IPS-11a (cell line): Measurements from ENCODE around the gene RAB8A.

Experiments used
- H3K4me3 ChIP-seq: one replicate; pipeline ENCODE4 v1.5.1; 2013; ENCODE audit warnings: low read depth, low read length, control low read depth

RAB8A gene

DNA sequence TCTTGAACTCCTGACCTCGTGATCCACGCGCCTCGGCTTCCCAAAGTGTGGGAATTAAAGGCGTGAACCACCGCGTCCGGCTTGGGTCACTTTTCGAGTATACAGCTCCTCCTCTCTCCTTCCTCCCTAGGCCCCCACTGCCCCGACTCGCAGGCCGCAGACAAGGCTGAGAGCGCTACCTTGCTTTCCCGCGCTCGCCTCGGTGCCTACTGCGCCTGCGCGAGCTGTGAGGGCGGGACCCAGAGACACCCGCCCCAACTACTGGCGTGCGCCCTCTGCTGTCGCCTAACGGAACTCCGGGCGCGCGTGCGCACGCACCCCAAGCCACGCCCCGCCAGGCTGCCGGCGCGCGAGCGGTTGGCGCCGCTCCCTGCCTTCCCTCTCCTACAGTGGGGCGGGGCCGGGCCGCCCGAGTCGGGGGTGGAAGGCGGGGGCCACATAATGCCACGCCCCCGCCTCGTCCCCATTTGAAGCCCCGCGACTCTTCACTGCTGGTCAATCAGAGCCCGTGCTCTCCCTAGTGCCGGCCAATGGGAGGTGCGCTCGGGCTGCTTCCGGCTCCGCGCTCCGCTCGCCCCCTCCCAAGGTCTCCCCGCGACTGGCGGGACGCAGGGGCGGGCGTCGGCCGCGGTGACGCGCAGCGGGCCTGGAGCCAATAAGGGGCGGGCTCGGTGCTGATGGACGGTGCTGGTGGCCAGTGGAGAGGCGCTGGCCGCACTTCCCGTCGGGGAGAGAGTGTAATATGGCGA is at the start of gene RAB8A:
Gene RAB8A, plus strand, starts transcription at position 730 of the 749 bp plus-strand sequence. Its CDS starts 13 bp downstream, at position 743.
- peak within 1 kb of the TSS; percentile 97 for H3K4me3 ChIP-seq

GRCh38 chr19:16061943-16062342 is 49.7 kb upstream of the RAB8A start:
- H3K4me3 ChIP-seq = no peak overlapping the region

DNA sequence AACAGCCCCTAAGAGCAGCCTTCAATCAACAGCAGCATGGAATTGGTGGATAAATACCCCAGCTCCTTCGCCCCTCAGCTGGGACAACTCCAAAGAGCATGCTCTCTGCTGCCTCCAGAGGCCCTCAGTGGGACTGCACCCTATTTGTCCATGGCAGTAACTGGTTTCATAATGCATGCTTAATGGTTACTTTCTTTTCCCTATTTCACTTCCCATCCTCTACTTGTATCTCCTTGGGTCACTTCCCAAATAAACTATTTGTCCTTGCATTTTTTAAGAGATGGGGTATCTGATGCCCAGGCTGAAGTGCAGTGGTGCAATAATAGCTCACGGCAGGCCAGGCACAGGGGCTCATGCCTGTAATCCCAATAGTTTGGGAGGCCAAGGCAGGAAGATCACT is 48.9 kb upstream of the RAB8A start:
- no peak overlapping the region for H3K4me3 ChIP-seq

DNA sequence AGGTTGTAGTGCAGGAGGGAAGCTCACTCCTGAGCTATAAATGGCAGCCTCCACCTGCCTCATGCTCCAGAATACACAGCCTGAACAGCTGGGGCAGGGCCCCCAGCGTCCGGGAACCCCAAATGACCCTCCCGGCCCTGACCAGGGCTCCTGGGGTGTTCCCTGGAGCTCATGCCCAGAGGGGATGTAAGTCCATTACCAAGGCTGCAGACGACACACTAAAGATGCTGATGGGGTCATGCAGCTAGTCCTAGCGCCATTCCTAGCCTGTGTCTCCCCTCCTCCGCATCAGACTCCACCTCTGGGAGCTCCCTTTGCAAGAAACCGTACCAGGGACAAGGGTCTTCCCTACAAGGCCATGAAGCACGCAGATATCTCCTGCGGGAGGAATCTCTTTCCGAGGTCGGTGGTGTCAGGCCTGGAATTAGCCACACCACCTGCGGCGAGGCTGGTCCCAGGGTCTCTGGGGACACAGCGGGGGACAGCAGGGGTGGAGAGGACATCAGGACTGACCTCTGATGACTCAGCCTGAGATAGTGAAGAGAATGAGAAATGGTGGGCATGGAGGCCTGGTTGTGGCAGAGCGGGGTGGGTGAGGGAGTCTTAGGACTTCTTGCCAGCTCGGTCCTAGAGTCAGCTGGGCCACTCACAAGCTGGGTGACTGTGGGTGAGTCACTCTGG is 47.3 kb upstream of the RAB8A start:
- H3K4me3 ChIP-seq = no peak overlapping the region

- no peak overlapping the region for H3K4me3 ChIP-seq
Measured at GRCh38 chr19:16066611-16067104, 45.0 kb upstream of the RAB8A start.

GRCh38 chr19:16067205-16067938 is 44.3 kb upstream of the RAB8A start:
- H3K4me3 ChIP-seq = no peak overlapping the region

- H3K4me3 ChIP-seq = no peak overlapping the region
Measured at GRCh38 chr19:16068696-16069259, 42.9 kb upstream of the RAB8A start.

DNA sequence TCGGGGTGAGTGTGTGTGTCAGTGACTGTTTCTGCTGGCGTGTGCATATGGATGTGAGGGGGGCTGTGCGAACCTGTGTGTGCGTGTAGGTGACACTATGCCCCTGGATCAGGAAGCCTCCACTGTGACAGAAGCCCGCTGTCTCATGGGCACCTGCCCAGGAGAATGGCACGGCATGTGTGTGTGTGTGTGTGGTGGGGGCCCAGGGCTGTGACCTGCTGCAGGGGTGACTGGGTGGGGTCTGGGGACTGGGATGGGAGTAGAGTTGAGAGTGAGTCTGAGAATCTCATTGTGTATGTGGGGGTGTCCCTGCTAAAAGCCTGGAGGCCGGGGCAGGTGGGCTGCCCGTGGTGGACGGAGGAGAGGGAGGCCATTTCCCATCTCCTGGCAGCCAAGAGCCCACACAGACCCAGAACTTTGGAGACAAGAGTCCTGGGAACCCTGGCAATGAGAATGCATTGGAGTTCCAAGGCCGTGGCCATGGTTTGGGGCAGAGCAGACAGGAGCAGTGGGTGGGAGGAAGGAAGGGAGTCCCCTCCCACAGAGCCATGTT is 41.8 kb upstream of the RAB8A start:
- H3K4me3 ChIP-seq = no peak overlapping the region

- H3K4me3 ChIP-seq = no peak overlapping the region
Measured at GRCh38 chr19:16070366-16070990, 41.2 kb upstream of the RAB8A start.

DNA sequence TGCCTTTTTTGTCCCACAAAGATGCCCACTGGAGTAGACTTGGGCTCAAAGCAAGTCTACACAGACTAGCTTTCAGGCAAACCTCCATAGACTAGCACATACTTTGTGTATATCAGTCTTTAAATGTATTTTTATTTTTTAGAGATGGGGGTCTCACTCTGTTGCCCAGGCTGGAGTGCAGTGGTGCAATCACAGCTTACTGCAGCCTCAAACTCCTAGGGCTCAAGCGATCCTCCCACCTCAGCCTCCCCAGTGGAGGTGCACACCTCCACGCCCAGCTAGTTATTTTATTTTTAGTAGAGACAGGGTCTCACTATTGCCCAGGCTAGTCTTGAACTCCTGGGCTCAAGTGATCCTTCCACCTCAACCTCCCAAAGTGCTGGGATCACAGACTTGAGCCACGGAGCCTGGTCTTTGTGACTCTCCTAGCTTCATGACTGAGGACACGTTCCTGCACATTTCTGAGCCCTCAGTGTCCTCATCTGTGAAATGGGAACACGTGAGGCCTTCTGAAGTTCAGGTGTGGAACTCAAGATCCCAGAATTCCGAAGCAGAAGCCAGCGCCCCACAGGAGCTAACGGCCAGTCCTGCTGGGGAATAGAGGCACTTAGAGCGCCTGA is 40.5 kb upstream of the RAB8A start:
- no peak overlapping the region for H3K4me3 ChIP-seq

DNA sequence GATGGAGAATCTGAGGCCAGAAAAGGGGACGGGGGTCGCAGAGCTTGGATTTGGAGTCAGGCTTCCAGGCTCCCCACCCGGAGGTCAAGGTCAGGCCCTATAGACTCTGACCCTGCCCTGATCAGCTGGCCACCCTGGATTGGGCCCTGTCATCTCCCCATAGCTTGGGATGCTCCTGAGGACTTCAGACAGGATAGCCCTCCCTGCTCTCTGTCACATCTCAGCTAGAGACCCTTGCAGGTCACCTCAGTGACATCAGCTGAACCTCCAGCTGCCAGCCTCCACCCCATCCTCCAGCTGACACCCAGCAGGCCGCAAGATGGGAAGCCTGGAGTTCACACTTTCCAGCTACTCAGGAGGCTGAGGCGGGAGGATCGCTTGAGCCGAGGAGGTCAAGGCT is 38.2 kb upstream of the RAB8A start:
- H3K4me3 ChIP-seq = no peak overlapping the region

DNA sequence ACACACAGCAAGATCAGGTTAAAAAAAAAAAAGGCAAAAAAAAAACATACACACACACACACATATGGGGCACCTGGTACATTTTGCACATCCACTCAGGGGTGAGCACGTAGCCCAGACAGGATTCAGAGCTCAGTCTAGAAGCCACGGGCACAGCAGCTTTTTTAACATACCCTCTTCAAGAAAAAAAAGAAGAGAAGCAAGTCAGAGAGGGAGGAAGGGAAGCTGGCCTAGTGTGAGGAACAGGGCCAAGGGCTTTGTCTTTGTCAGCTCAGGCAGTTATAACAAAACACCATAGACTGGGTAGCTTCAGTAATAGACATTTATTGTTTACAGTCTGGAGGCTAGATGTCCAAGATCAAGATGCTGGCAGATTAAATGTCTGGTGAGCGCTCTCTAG is 37.7 kb upstream of the RAB8A start:
- H3K4me3 ChIP-seq = no peak overlapping the region

- no peak overlapping the region for H3K4me3 ChIP-seq
Measured at GRCh38 chr19:16074488-16075365, 37.0 kb upstream of the RAB8A start.

DNA sequence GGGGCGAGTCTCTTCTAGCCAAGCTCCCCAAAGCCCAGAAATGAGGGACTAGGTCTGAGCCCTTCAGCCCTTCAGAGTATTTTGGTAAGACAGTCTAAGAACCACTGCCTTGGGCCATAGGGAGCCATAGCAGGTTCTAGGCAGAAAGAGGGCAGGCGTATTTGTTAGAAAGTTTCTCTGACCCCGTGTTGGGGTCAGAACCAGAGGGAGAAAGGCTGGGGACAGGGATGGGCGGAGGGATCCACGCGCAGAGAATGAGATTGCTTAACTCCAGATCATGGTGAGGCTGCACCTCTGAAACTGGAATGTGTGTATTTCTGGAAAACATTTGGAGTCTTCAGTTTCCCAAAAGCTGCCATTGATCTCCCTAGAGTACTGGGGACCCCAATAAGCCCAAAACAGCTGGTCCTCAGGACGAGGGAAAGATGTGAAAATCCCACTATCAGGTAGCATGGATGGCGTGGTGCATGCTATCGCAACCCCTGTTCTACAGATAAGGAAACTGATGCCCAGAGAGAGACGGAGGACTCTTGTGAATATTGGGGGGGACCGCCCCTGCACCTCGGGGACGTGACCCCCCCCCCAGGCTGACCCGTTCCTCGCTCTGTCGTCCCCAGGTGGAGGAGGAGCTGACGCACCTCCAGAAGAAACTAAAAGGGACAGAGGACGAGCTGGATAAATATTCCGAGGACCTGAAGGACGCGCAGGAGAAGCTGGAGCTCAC is 36.1 kb upstream of the RAB8A start:
- peak overlapping the region; percentile 89 for H3K4me3 ChIP-seq

- H3K4me3 ChIP-seq = peak within 1 kb of the TSS; percentile 89
Measured at GRCh38 chr19:16076154-16076957, 35.3 kb upstream of the RAB8A start, which contains the start of gene TPM4. TPM4 (plus strand) TSS chr19:16076495; CDS start chr19:16076566, 71 bp downstream.

DNA sequence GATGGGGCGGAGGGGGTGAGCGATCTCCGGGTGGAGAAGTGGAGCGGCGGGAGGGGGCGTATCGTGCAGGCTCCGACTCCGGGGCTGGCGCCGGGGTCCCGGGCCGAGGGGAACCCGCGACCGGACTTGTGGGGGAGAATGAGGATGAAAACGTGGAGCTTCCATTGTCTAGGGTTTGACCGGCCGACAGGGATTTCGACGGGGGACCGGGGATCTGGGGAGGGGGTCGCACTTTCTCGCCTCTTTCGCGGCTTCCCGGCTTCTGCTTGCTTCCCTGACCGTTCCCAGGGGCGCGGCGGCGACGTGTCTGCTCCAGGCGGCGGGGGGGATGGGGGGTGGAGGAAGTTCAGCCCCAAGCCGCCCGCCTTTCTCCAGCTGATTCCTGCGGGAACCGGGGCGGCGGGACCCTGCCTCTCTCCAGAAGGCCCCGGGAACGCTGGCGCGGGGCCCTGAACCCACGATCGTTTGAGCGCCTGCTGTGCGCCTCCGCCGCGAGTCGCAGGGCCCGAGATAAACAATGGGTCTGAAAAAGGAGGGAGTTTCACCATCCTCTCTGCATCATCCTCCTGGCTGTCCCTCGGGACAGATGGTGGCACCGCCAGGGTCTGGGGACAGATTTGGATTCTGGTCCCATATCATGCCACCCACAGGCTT is 34.6 kb upstream of the RAB8A start:
- peak overlapping the region; percentile 89 for H3K4me3 ChIP-seq
